ENCODE measurements around the gene TEX14. TPM values are rescaled to one million over a fixed set of nuclear protein-coding genes. Genes with fewer than 3 reads are reported as not detected.

The TEX14 gene
- total and polyA plus RNA-seq, 2 donors (not counting 3 experiments of a cell fraction or from before 2014, with no cell fraction given) = 0.10 TPM; not detected in 1

DNA sequence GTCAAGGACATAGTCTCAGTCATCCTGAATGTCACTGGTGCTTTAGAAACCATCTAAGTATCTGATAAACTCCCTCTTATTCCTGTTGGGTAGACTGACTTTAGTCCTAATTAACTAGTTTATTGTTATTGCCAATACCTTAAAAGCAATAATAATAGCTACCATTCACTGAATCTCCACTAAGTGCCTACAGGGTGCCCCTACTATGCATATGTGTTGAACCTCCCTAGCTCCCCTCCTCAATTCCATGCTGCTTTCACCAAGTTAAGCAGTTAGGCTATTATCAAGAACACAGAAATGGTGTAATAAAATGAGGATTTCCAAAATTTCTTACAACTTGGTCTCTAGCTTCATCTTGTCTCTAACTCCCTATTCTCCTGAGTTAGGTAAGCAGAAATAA, 89.9 kb downstream of the TEX14 start:
- POLR2A ChIA-PET = no interaction called here

More for the DNA sequence above, 89.9 kb downstream of the TEX14 start:
- Histone ChIP-seq H3K4me3 (replicated peaks in 1 of 3; ENCODE audit: insufficient read depth in 1 of 3, low read depth in 1 of 3, low read length in 3 of 3) (no peak overlapping the region), H3K9ac (replicated peaks; ENCODE audit: extremely low read depth, insufficient read depth, low read length) (no peak overlapping the region), H3K9me1 (replicated peaks; ENCODE audit: control insufficient read depth, extremely low read depth, insufficient read depth, low read length) (no peaks in the 10 kb centered on the region), H3K9me3 (replicated peaks; ENCODE audit: control insufficient read depth, insufficient read depth, low read length) (no peaks in the 10 kb centered on the region), H3K4me2 (ENCODE audit: insufficient read depth, low read length) (no peak overlapping the region), H2AFZ (ENCODE audit: low read depth, low read length) (no peak overlapping the region), H3K79me2 (ENCODE audit: control insufficient read depth, insufficient read depth, low read length) (no peaks in the 10 kb centered on the region), H3K4me1 (ENCODE audit: control insufficient read depth, extremely low read depth, insufficient read depth, low read length) (no peaks in the 10 kb centered on the region), H4K20me1 (replicated peaks; ENCODE audit: control insufficient read depth, extremely low read depth, insufficient read depth, low read length) (no peaks in the 10 kb centered on the region), H3K27ac (ENCODE audit: insufficient read depth, low read depth, low read length) (no peak overlapping the region), H3K27me3 (ENCODE audit: control insufficient read depth in 2 of 2, insufficient read depth in 2 of 2, low read length in 2 of 2) (no peaks in the 10 kb centered on the region), H3K36me3 (ENCODE audit: control insufficient read depth in 2 of 2, extremely low read depth in 1 of 2, insufficient read depth in 2 of 2, low read length in 2 of 2) (no peaks in the 10 kb centered on the region)
- dilution Hi-C loops (cut with MboI; ENCODE audit: extremely low pct_ligation_motif_present, low sequenced_read_pairs) = no loop called here
- intact Hi-C loops (cut with micrococcal nuclease) = no loop called here
- CTCF ChIA-PET = interaction anchor here (1.1 to 1.9 kb wide), 4 partner anchors 10 to 23 kb away, joined by 3 to 8 read pairs (median 4); no protein-coding TSS in a partner anchor
- TF ChIP-seq, protein P1, sequence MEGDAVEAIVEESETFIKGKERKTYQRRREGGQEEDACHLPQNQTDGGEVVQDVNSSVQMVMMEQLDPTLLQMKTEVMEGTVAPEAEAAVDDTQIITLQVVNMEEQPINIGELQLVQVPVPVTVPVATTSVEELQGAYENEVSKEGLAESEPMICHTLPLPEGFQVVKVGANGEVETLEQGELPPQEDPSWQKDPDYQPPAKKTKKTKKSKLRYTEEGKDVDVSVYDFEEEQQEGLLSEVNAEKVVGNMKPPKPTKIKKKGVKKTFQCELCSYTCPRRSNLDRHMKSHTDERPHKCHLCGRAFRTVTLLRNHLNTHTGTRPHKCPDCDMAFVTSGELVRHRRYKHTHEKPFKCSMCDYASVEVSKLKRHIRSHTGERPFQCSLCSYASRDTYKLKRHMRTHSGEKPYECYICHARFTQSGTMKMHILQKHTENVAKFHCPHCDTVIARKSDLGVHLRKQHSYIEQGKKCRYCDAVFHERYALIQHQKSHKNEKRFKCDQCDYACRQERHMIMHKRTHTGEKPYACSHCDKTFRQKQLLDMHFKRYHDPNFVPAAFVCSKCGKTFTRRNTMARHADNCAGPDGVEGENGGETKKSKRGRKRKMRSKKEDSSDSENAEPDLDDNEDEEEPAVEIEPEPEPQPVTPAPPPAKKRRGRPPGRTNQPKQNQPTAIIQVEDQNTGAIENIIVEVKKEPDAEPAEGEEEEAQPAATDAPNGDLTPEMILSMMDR (IDR thresholded peaks at IDR 0.05; ENCODE audit: extremely low read depth in 1 of 2, insufficient read depth in 1 of 2, low read depth in 1 of 2, low read length in 2 of 2) = no peak
- no peak for TF ChIP-seq EZH2 (IDR thresholded peaks at IDR 0.05; ENCODE audit: borderline replicate concordance, low read depth, low read length, severe bottlenecking)
- no peak for TF ChIP-seq FOS (IDR thresholded peaks at IDR 0.05; ENCODE audit: borderline replicate concordance, insufficient read depth, low read length)
- no peak for TF ChIP-seq MYC (IDR thresholded peaks at IDR 0.05; ENCODE audit: low read depth, low read length)
- no peak for TF ChIP-seq POLR2A (IDR thresholded peaks at IDR 0.05; ENCODE audit: low read depth, low read length)
- no peak for TF ChIP-seq POLR2AphosphoS5 (IDR thresholded peaks at IDR 0.05; ENCODE audit: insufficient read depth, low read depth, low read length)
- TF ChIP-seq JUN (IDR thresholded peaks at IDR 0.05; ENCODE audit: borderline replicate concordance, insufficient read depth, insufficient read length, low read depth) = no peak
- TF ChIP-seq, protein P2, sequence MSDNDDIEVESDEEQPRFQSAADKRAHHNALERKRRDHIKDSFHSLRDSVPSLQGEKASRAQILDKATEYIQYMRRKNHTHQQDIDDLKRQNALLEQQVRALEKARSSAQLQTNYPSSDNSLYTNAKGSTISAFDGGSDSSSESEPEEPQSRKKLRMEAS (IDR thresholded peaks at IDR 0.05; ENCODE audit: insufficient read depth, insufficient read length) = no peak
- TF ChIP-seq GATA2 (IDR thresholded peaks at IDR 0.05; ENCODE audit: insufficient read depth, insufficient read length, low read depth, low read length) = no peak
- FAIRE-seq (no peak), DNase-seq (ENCODE audit: low read depth, low spot score) (no peak)
- BruUV-seq (replicated peaks) = no TSS peak

All from endothelial cell of umbilical vein (primary cell).